Thoracic aorta (tissue), 2 donors: ENCODE data around the gene KRTAP2-1. TPM values are rescaled to one million over a fixed set of nuclear protein-coding genes. Genes with fewer than 3 reads are reported as not detected.
"Not testable (repeated sequence)": the region's sequence is repeated elsewhere in the genome, so short reads cannot be mapped to it uniquely, and the experiment has no call there.

ENCODE experiments used
- ATAC-seq: fragments of 150-250 bp; one replicate; pipeline ENCODE4 v1.8.0; 2017; ENCODE audit warnings: low read depth; ENCODE audit not compliant: insufficient number of reproducible peaks, low FRiP score
- DNase-seq: peaks from one replicate; pipeline ENCODE4 v3.0.0-alpha.2; 2020; ENCODE audit warnings: low spot score
- H3K27ac ChIP-seq, 2 donors: fragments of 200-600 bp; sonication (generic); 1 replicate in 1 of 2; 2 replicates in 1 of 2; pipeline ENCODE4 v1.5.1; 2016; ENCODE audit warnings: mild to moderate bottlenecking in 2 of 2, moderate library complexity in 2 of 2
- H3K27me3 ChIP-seq: fragments of 200-600 bp; sonication (generic); replicated peaks from 2 replicates; pipeline ENCODE4 v1.6.0; 2016; ENCODE audit warnings: mild to moderate bottlenecking; ENCODE audit not compliant: insufficient read depth
- H3K36me3 ChIP-seq: fragments of 200-600 bp; sonication (generic); one replicate; pipeline ENCODE4 v1.5.1; 2016
- H3K4me1 ChIP-seq, 2 donors: fragments of 200-600 bp; sonication (generic); 1 replicate in 1 of 2; 2 replicates in 1 of 2; pipeline versions ENCODE4 v1.5.1 to v1.6.0; 2016; ENCODE audit warnings: low read depth in 2 of 2, mild to moderate bottlenecking in 1 of 2; ENCODE audit not compliant: control insufficient read depth in 1 of 2
- H3K4me3 ChIP-seq: fragments of 200-600 bp; sonication (generic); 2 replicates; pipeline ENCODE4 v1.5.1; 2016; ENCODE audit warnings: mild to moderate bottlenecking
- H3K9me3 ChIP-seq: fragments of 200-600 bp; sonication (generic); 2 replicates; pipeline ENCODE4 v1.5.1; 2016
- CTCF ChIP-seq: fragments of 200-600 bp; sonication (generic); IDR thresholded peaks from one replicate; pipeline ENCODE4 v1.5.1; 2019; ENCODE audit warnings: antibody characterized with exemption
- total RNA-seq, 2 donors: library from RNA; depleted of rRNA; stranded (reverse); fragments of >200 nt; gene quantifications; one replicate each; pipeline versions ENCODE4 v1.1.0 to v1.2.3, GENCODE V29; 2016

The KRTAP2-1 gene
- total RNA-seq, 2 donors from 2014 or later = not detected

- TF ChIP-seq CTCF = no peak
- Histone ChIP-seq H3K4me1 (no peaks in the 10 kb centered on the region), H3K36me3 (no peaks in the 10 kb centered on the region), H3K9me3 (no peaks in the 10 kb centered on the region), H3K27me3 (no peaks in the 10 kb centered on the region), H3K27ac (no peak overlapping the region), H3K4me3 (no peak overlapping the region)
- no peak for ATAC-seq
- no peak for DNase-seq
These were observed 26.6 kb upstream of the KRTAP2-1 start for GRCh38 chr17:41073676-41074075.

GRCh38 chr17:41071606-41072360 is 24.7 kb upstream of the KRTAP2-1 start:
- ATAC-seq = no peak
- H3K4me1 ChIP-seq = no peaks in the 10 kb centered on the region
- no peaks in the 10 kb centered on the region for H3K9me3 ChIP-seq
- no peaks in the 10 kb centered on the region for H3K27me3 ChIP-seq
- DNase-seq = no peak
- no peaks in the 10 kb centered on the region for H3K36me3 ChIP-seq
- no peak overlapping the region for H3K4me3 ChIP-seq
- TF ChIP-seq CTCF = no peak
- H3K27ac ChIP-seq = no peak overlapping the region

GRCh38 chr17:41069031-41069430 is 21.9 kb upstream of the KRTAP2-1 start:
- DNase-seq (no peak), ATAC-seq (no peak)
- H3K27ac ChIP-seq = no peak overlapping the region
- H3K4me3 ChIP-seq = no peak overlapping the region
- H3K27me3 ChIP-seq = no peaks in the 10 kb centered on the region
- no peak for TF ChIP-seq CTCF
- H3K36me3 ChIP-seq = no peaks in the 10 kb centered on the region
- H3K9me3 ChIP-seq = no peaks in the 10 kb centered on the region
- no peaks in the 10 kb centered on the region for H3K4me1 ChIP-seq

GRCh38 chr17:41067281-41067680 is 20.2 kb upstream of the KRTAP2-1 start:
- Histone ChIP-seq H3K4me1 (peaks cover 9% of the 10 kb centered on the region in 2 donors), H3K4me3 (no peak overlapping the region), H3K27ac (no peak overlapping the region), H3K27me3 (no peaks in the 10 kb centered on the region), H3K36me3 (no peaks in the 10 kb centered on the region), H3K9me3 (no peaks in the 10 kb centered on the region)
- DNase-seq (no peak), ATAC-seq (no peak)
- no peak for TF ChIP-seq CTCF

- no peaks in the 10 kb centered on the region for H3K36me3 ChIP-seq
- DNase-seq (no peak), ATAC-seq (no peak)
- H3K4me3 ChIP-seq = no peak within 1 kb of the TSS
- no peak for TF ChIP-seq CTCF
- H3K27me3 ChIP-seq = no peaks in the 10 kb centered on the region
- H3K27ac ChIP-seq = no peak within 1 kb of the TSS
- H3K9me3 ChIP-seq = no peaks in the 10 kb centered on the region
- peaks cover 18 to 21% of the 10 kb centered on the region in 2 donors for H3K4me1 ChIP-seq
These were observed 18.9 kb upstream of the KRTAP2-1 start, which contains the start of gene KRTAP2-4 for GRCh38 chr17:41065829-41066624. KRTAP2-4 (minus strand) TSS chr17:41065879; CDS start chr17:41065845, 34 bp downstream.

- not testable (repeated sequence) for DNase-seq, H3K9me3 ChIP-seq, H3K36me3 ChIP-seq, H3K27ac ChIP-seq, H3K27me3 ChIP-seq, ATAC-seq, H3K4me3 ChIP-seq
- H3K4me1 ChIP-seq = peaks cover 23 to 30% of the 10 kb centered on the region in 2 donors
These were observed 18.0 kb upstream of the KRTAP2-1 start for GRCh38 chr17:41065016-41065689.
